Lower leg skin (tissue), 3 donors: ENCODE measurements around the gene C4BPA.

ENCODE experiments used
- POLR2A ChIP-seq, 2 donors: fragments of 450-650 bp; IDR thresholded peaks; one replicate each; pipeline ENCODE4 v1.6.1; 2016 to 2017; ENCODE audit warnings: antibody characterized with exemption in 2 of 2, mild to moderate bottlenecking in 1 of 2, moderate library complexity in 1 of 2
- TF ChIP-seq, protein P1 (sequence below), 3 donors: fragments of 450-650 bp; IDR thresholded peaks; one replicate each; pipeline ENCODE4 v1.5.1; 2016; ENCODE audit warnings: antibody characterized with exemption in 3 of 3, mild to moderate bottlenecking in 3 of 3, moderate library complexity in 2 of 3

DNA sequence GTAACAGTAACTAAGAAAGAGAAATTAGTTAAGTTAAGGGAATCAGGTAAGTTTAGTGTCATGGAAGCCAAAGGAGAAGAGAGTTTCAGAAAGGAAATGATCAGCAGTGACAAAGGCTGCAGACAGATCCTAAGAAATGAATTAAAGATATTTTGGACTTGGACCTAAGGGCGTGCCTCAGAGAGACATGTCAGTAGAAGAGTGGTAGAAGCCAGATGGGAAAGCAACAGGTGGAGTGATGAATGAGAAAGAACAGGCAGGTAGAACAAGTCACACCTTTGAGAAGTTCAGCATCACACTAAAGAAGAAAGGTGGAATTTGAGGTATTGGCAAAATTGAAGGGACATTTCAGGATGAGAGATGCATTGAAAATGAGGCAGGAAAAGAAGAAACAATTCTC is 1.4 kb upstream of the C4BPA start:
- TF ChIP-seq, protein P1, sequence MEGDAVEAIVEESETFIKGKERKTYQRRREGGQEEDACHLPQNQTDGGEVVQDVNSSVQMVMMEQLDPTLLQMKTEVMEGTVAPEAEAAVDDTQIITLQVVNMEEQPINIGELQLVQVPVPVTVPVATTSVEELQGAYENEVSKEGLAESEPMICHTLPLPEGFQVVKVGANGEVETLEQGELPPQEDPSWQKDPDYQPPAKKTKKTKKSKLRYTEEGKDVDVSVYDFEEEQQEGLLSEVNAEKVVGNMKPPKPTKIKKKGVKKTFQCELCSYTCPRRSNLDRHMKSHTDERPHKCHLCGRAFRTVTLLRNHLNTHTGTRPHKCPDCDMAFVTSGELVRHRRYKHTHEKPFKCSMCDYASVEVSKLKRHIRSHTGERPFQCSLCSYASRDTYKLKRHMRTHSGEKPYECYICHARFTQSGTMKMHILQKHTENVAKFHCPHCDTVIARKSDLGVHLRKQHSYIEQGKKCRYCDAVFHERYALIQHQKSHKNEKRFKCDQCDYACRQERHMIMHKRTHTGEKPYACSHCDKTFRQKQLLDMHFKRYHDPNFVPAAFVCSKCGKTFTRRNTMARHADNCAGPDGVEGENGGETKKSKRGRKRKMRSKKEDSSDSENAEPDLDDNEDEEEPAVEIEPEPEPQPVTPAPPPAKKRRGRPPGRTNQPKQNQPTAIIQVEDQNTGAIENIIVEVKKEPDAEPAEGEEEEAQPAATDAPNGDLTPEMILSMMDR (IDR thresholded peaks at IDR 0.05): no peak
- no peak for TF ChIP-seq POLR2A (IDR thresholded peaks at IDR 0.05)
